HL-60 (cell line): ENCODE data around the gene GPER1.

ENCODE experiments used
- DNase-seq, 2 experiments: peaks; one replicate each; pipeline ENCODE4 v3.0.0-alpha.2; 2010 to 2020; ENCODE audit warnings: low read depth in 1 of 2, low spot score in 1 of 2
- H3K27ac ChIP-seq: fragments of 250-450 bp; sonication (Bioruptor Pico); replicated peaks from 2 replicates; pipeline ENCODE4 v1.5.1; 2020; ENCODE audit warnings: mild to moderate bottlenecking, moderate library complexity
- H3K27me3 ChIP-seq: fragments of 250-450 bp; sonication (Bioruptor Pico); 2 replicates; pipeline ENCODE4 v1.5.1; 2021; ENCODE audit warnings: mild to moderate bottlenecking, moderate library complexity; ENCODE audit not compliant: insufficient read depth, poor library complexity, severe bottlenecking
- H3K4me3 ChIP-seq: replicated peaks from 2 replicates; pipeline ENCODE4 v1.5.1; 2011; ENCODE audit warnings: mild to moderate bottlenecking, control low read depth, low read length; ENCODE audit not compliant: insufficient read depth
- CTCF ChIP-seq: IDR thresholded peaks from one replicate; pipeline ENCODE4 v1.5.1; 2011; ENCODE audit warnings: low read length, control low read depth, inconsistent platforms; ENCODE audit not compliant: insufficient read depth
- GABPA ChIP-seq: IDR thresholded peaks from 2 replicates; pipeline ENCODE4 v1.6.1; 2012; ENCODE audit warnings: low read depth
- POLR2AphosphoS5 ChIP-seq: IDR thresholded peaks from 2 replicates; pipeline ENCODE4 v1.6.1; 2012; ENCODE audit warnings: low read depth
- REST ChIP-seq: IDR thresholded peaks from 2 replicates; pipeline ENCODE4 v1.6.1; 2012; ENCODE audit warnings: low read depth; ENCODE audit not compliant: insufficient replicate concordance
- SPI1 ChIP-seq: IDR thresholded peaks from 2 replicates; pipeline ENCODE4 v1.6.1; 2012; ENCODE audit warnings: low read depth, mild to moderate bottlenecking, borderline replicate concordance

The GPER1 gene

GRCh38 chr7:1112109-1112508, 24.2 kb downstream of the GPER1 start:
- no peak for TF ChIP-seq POLR2AphosphoS5
- no peak for TF ChIP-seq SPI1
- no peak for TF ChIP-seq CTCF
- TF ChIP-seq REST, result no peak
- TF ChIP-seq GABPA, result no peak
- H3K4me3 ChIP-seq, result no peak overlapping the region
- H3K27me3 ChIP-seq, result no peaks in the 10 kb centered on the region
- DNase-seq, result no peak
- no peak overlapping the region for H3K27ac ChIP-seq

GRCh38 chr7:1112625-1113547, 25.0 kb downstream of the GPER1 start:
- DNase-seq, result no peak
- Histone ChIP-seq H3K4me3 (no peak overlapping the region), H3K27ac (no peak overlapping the region), H3K27me3 (no peaks in the 10 kb centered on the region)
- TF ChIP-seq GABPA, result no peak
- no peak for TF ChIP-seq SPI1

- H3K27ac ChIP-seq, result no peak overlapping the region
- DNase-seq, result no peak
- no peaks in the 10 kb centered on the region for H3K27me3 ChIP-seq
- TF ChIP-seq CTCF (no peak), SPI1 (no peak), REST (no peak), GABPA (no peak), POLR2AphosphoS5 (no peak)
- H3K4me3 ChIP-seq, result no peak overlapping the region
These were observed 25.6 kb downstream of the GPER1 start for GRCh38 chr7:1113548-1113885.

GRCh38 chr7:1114088-1114487, 26.2 kb downstream of the GPER1 start:
- H3K4me3 ChIP-seq, result no peak overlapping the region
- TF ChIP-seq CTCF, result no peak
- TF ChIP-seq REST, result no peak
- no peak for TF ChIP-seq POLR2AphosphoS5
- no peak for TF ChIP-seq GABPA
- TF ChIP-seq SPI1, result no peak
- no peak for DNase-seq
- H3K27me3 ChIP-seq, result no peaks in the 10 kb centered on the region
- no peak overlapping the region for H3K27ac ChIP-seq
